22Rv1 (cell line): ENCODE results near the gene HORMAD2.

Experiments
- ZFX ChIP-seq: fragments of 450-650 bp; IDR thresholded peaks from 2 replicates; pipeline ENCODE4 v1.6.1; 2017; ENCODE audit warnings: antibody characterized with exemption, borderline replicate concordance
- TF ChIP-seq, protein P1 (sequence below): fragments of 450-650 bp; IDR thresholded peaks from 2 replicates; pipeline ENCODE4 v1.5.1; 2017; ENCODE audit warnings: mild to moderate bottlenecking

- TF ChIP-seq, protein P1, sequence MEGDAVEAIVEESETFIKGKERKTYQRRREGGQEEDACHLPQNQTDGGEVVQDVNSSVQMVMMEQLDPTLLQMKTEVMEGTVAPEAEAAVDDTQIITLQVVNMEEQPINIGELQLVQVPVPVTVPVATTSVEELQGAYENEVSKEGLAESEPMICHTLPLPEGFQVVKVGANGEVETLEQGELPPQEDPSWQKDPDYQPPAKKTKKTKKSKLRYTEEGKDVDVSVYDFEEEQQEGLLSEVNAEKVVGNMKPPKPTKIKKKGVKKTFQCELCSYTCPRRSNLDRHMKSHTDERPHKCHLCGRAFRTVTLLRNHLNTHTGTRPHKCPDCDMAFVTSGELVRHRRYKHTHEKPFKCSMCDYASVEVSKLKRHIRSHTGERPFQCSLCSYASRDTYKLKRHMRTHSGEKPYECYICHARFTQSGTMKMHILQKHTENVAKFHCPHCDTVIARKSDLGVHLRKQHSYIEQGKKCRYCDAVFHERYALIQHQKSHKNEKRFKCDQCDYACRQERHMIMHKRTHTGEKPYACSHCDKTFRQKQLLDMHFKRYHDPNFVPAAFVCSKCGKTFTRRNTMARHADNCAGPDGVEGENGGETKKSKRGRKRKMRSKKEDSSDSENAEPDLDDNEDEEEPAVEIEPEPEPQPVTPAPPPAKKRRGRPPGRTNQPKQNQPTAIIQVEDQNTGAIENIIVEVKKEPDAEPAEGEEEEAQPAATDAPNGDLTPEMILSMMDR: no peak
- no peak for TF ChIP-seq ZFX
Observed at GRCh38 chr22:30186041-30186440, 105.8 kb downstream of the HORMAD2 start.
